Parathyroid adenoma (tissue), 2 donors: ENCODE measurements around the gene LAMTOR1.

ENCODE experiments used
- H2AFZ ChIP-seq: fragments of 300-600 bp; sonication (generic); one replicate; pipeline ENCODE4 v1.7.0; 2017; ENCODE audit warnings: antibody characterized with exemption, mild to moderate bottlenecking
- H3K27ac ChIP-seq: fragments of 300-600 bp; sonication (generic); one replicate; pipeline ENCODE4 v1.7.0; 2017
- H3K27me3 ChIP-seq: fragments of 300-600 bp; sonication (generic); one replicate; pipeline ENCODE4 v1.7.0; 2017; ENCODE audit warnings: low read length; ENCODE audit not compliant: control insufficient read depth, insufficient read depth
- H3K36me3 ChIP-seq: fragments of 300-600 bp; sonication (generic); one replicate; pipeline ENCODE4 v1.7.0; 2017; ENCODE audit warnings: low read length; ENCODE audit not compliant: control insufficient read depth, insufficient read depth
- H3K4me1 ChIP-seq: fragments of 300-600 bp; sonication (generic); one replicate; pipeline ENCODE4 v1.7.0; 2017; ENCODE audit warnings: control low read depth
- H3K4me2 ChIP-seq: fragments of 300-600 bp; sonication (generic); one replicate; pipeline ENCODE4 v1.7.0; 2017; ENCODE audit warnings: low read length
- H3K4me3 ChIP-seq: fragments of 300-600 bp; sonication (generic); one replicate; pipeline ENCODE4 v1.7.0; 2017; ENCODE audit warnings: low read depth, low read length
- H3K79me2 ChIP-seq: fragments of 300-600 bp; sonication (generic); one replicate; pipeline ENCODE4 v1.7.0; 2017; ENCODE audit warnings: control low read depth
- H3K9ac ChIP-seq: fragments of 300-600 bp; sonication (generic); one replicate; pipeline ENCODE4 v1.7.0; 2017; ENCODE audit warnings: mild to moderate bottlenecking
- H3K9me3 ChIP-seq: fragments of 300-600 bp; sonication (generic); one replicate; pipeline ENCODE4 v1.7.0; 2017; ENCODE audit warnings: low read length; ENCODE audit not compliant: control insufficient read depth
- CTCF ChIP-seq: fragments of 300-600 bp; sonication (generic); IDR thresholded peaks from one replicate; pipeline ENCODE4 v1.7.0; 2017; ENCODE audit warnings: antibody characterized with exemption, mild to moderate bottlenecking
- donor health status: primary hyperparathyroidism.

The LAMTOR1 gene

GRCh38 chr11:72102631-72102945 lies 509 bp downstream of the LAMTOR1 start:
- Histone ChIP-seq H3K9ac (peak overlapping the region; percentile 87), H3K4me1 (peaks cover 5% of the 10 kb centered on the region), H3K27me3 (no peaks in the 10 kb centered on the region), H3K4me2 (peak overlapping the region; percentile 95), H2AFZ (peak overlapping the region; percentile 86), H3K36me3 (no peaks in the 10 kb centered on the region), H3K4me3 (peak overlapping the region; percentile 87), H3K79me2 (peaks cover 12% of the 10 kb centered on the region), H3K9me3 (no peaks in the 10 kb centered on the region), H3K27ac (peak overlapping the region; percentile 91)
- TF ChIP-seq CTCF: no peak

GRCh38 chr11:72102162-72102561 lies 935 bp downstream of the LAMTOR1 start:
- peaks cover 5% of the 10 kb centered on the region for H3K4me1 ChIP-seq

GRCh38 chr11:72100462-72100861 lies 2.6 kb downstream of the LAMTOR1 start:
- H3K27me3 ChIP-seq: no peaks in the 10 kb centered on the region
- no peaks in the 10 kb centered on the region for H3K36me3 ChIP-seq
- H3K4me2 ChIP-seq: no peak overlapping the region
- no peak overlapping the region for H2AFZ ChIP-seq
- H3K9ac ChIP-seq: no peak overlapping the region
- H3K27ac ChIP-seq: no peak overlapping the region
- peaks cover 12% of the 10 kb centered on the region for H3K79me2 ChIP-seq
- no peak for TF ChIP-seq CTCF
- H3K4me3 ChIP-seq: no peak overlapping the region
- peaks cover 5% of the 10 kb centered on the region for H3K4me1 ChIP-seq
- H3K9me3 ChIP-seq: no peaks in the 10 kb centered on the region

More at GRCh38 chr11:72102162-72102561, 935 bp downstream of the LAMTOR1 start:
- TF ChIP-seq CTCF: no peak
- H3K27ac ChIP-seq: peak overlapping the region; percentile 91
- H3K4me3 ChIP-seq: peak overlapping the region; percentile 87
- no peaks in the 10 kb centered on the region for H3K27me3 ChIP-seq
- H3K79me2 ChIP-seq: peaks cover 12% of the 10 kb centered on the region
- H3K9me3 ChIP-seq: no peaks in the 10 kb centered on the region
- no peak overlapping the region for H2AFZ ChIP-seq
- H3K36me3 ChIP-seq: no peaks in the 10 kb centered on the region
- H3K4me2 ChIP-seq: peak overlapping the region; percentile 95
- no peak overlapping the region for H3K9ac ChIP-seq

- peaks cover 5% of the 10 kb centered on the region for H3K4me1 ChIP-seq
- no peak overlapping the region for H3K4me2 ChIP-seq
- H3K27ac ChIP-seq: no peak overlapping the region
- no peak overlapping the region for H3K4me3 ChIP-seq
- H3K9me3 ChIP-seq: no peaks in the 10 kb centered on the region
- no peaks in the 10 kb centered on the region for H3K27me3 ChIP-seq
- H3K36me3 ChIP-seq: no peaks in the 10 kb centered on the region
- H2AFZ ChIP-seq: no peak overlapping the region
- TF ChIP-seq CTCF: no peak
- H3K79me2 ChIP-seq: peaks cover 12% of the 10 kb centered on the region
- no peak overlapping the region for H3K9ac ChIP-seq
Observed at GRCh38 chr11:72100009-72100408, 3.1 kb downstream of the LAMTOR1 start.

- H2AFZ ChIP-seq: no peak overlapping the region
- no peak for TF ChIP-seq CTCF
- no peak overlapping the region for H3K4me3 ChIP-seq
- no peak overlapping the region for H3K4me2 ChIP-seq
- no peaks in the 10 kb centered on the region for H3K36me3 ChIP-seq
- no peaks in the 10 kb centered on the region for H3K9me3 ChIP-seq
- peaks cover 4% of the 10 kb centered on the region for H3K4me1 ChIP-seq
- H3K27me3 ChIP-seq: no peaks in the 10 kb centered on the region
- no peak overlapping the region for H3K9ac ChIP-seq
- H3K27ac ChIP-seq: no peak overlapping the region
- peaks cover 12% of the 10 kb centered on the region for H3K79me2 ChIP-seq
Observed at GRCh38 chr11:72098741-72099140, 4.4 kb downstream of the LAMTOR1 start.
